HepG2 (cell line): ENCODE data around the gene FXYD1. TPM values are rescaled to one million over a fixed set of nuclear protein-coding genes. Genes with fewer than 3 reads are reported as not detected.

Source experiments
- BRCA1 ChIP-seq: sonication (generic); formaldehyde crosslinking; IDR thresholded peaks from 2 replicates; pipeline ENCODE4 v1.4.0; 2020; ENCODE audit warnings: missing genetic modification reagents
- ELF4 ChIP-seq: sonication (generic); formaldehyde crosslinking; IDR thresholded peaks from 2 replicates; pipeline ENCODE4 v1.5.0; 2020; ENCODE audit warnings: missing genetic modification reagents, mild to moderate bottlenecking, moderate library complexity, borderline replicate concordance
- KDM2A ChIP-seq: sonication (generic); formaldehyde crosslinking; IDR thresholded peaks from 2 replicates; pipeline ENCODE4 v1.4.0; 2020; ENCODE audit warnings: low read depth, missing genetic modification reagents, borderline replicate concordance
- MED8 ChIP-seq: sonication (generic); formaldehyde crosslinking; IDR thresholded peaks from 2 replicates; pipeline ENCODE4 v1.8.1; 2023; ENCODE audit warnings: mild to moderate bottlenecking, missing genetic modification reagents; ENCODE audit not compliant: insufficient replicate concordance
- SOX13 ChIP-seq, 3 experiments: fragments of 450-650 bp in 1 of 3; sonication (generic) in 1 of 3; formaldehyde crosslinking in 1 of 3; IDR thresholded peaks in 2 of 3; conservative IDR thresholded peaks in 1 of 3; 2 replicates each; pipeline versions ENCODE4 v1.5.0 to v1.6.1; 2016 to 2020; ENCODE audit warnings: antibody characterized with exemption in 1 of 3, mild to moderate bottlenecking in 1 of 3, missing compliant biosample characterization in 1 of 3, missing genetic modification reagents in 1 of 3, moderate library complexity in 1 of 3
- SOX6 ChIP-seq, 2 experiments: fragments of 450-650 bp in 1 of 2; sonication (generic) in 1 of 2; formaldehyde crosslinking in 1 of 2; IDR thresholded peaks; 2 replicates each; pipeline versions ENCODE4 v1.4.0 to v1.6.1; 2017 to 2020; ENCODE audit warnings: antibody characterized with exemption in 1 of 2, mild to moderate bottlenecking in 1 of 2, missing genetic modification reagents in 1 of 2
- SRSF9 ChIP-seq: fragments of 200-400 bp; formaldehyde crosslinking; IDR thresholded peaks from 2 replicates; pipeline ENCODE4 v1.6.1; 2018; ENCODE audit warnings: borderline replicate concordance, mild to moderate bottlenecking, low read depth, low read length; ENCODE audit not compliant: insufficient read depth, poor library complexity, severe bottlenecking
- YY1 ChIP-seq: IDR thresholded peaks from 2 replicates; pipeline ENCODE4 v1.6.1; 2011; ENCODE audit warnings: low read length, low read depth, moderate library complexity, mild to moderate bottlenecking; ENCODE audit not compliant: insufficient read depth, insufficient replicate concordance
- ZNF331 ChIP-seq: sonication (generic); formaldehyde crosslinking; IDR thresholded peaks from 2 replicates; pipeline ENCODE4 v1.4.0; 2020; ENCODE audit warnings: missing genetic modification reagents
- ZNF383 ChIP-seq: sonication (generic); formaldehyde crosslinking; IDR thresholded peaks from 2 replicates; pipeline ENCODE4 v1.4.0; 2020; ENCODE audit warnings: missing genetic modification reagents, mild to moderate bottlenecking, borderline replicate concordance
- ZNF644 ChIP-seq: IDR thresholded peaks from 2 replicates; pipeline ENCODE4 v1.6.1; 2016; ENCODE audit warnings: low read depth
- ZNF724P ChIP-seq: sonication (generic); formaldehyde crosslinking; IDR thresholded peaks from 2 replicates; pipeline ENCODE4 v1.8.0; 2022; ENCODE audit warnings: missing genetic modification reagents, borderline replicate concordance
- ZNF766 ChIP-seq: sonication (generic); formaldehyde crosslinking; IDR thresholded peaks from 2 replicates; pipeline ENCODE4 v1.5.0; 2020; ENCODE audit warnings: missing genetic modification reagents, borderline replicate concordance
- ZNF878 ChIP-seq: sonication (generic); formaldehyde crosslinking; IDR thresholded peaks from 2 replicates; pipeline ENCODE4 v1.8.1; 2023; ENCODE audit warnings: mild to moderate bottlenecking, missing genetic modification reagents, moderate library complexity
- polyA plus RNA-seq, 8 experiments: library from polyadenylated mRNA; depleted of rRNA in 3 of 8; stranded (reverse) in 7 of 8; unstranded in 1 of 8; fragments of >200 nt; fragmentation: Illumina TruSeq in 4 of 8; extraction: Trizol in 4 of 8; gene quantifications; 2 replicates each; pipeline versions ENCODE4 v1.2.1 to v1.2.3, GENCODE V29; 2011 to 2016; ENCODE audit warnings: low read depth in 4 of 8, missing spikeins in 1 of 8, mixed read lengths in 1 of 8; ENCODE audit not compliant: insufficient read depth in 1 of 8
- total RNA-seq, 5 experiments: library from RNA; depleted of rRNA; stranded (reverse); fragments of >200 nt; fragmentation: Illumina TruSeq; extraction: Trizol; gene quantifications; 2 replicates each; pipeline ENCODE4 v1.2.3, GENCODE V29; 2016; ENCODE audit warnings: low read depth in 1 of 5
- TF ChIP-seq, protein P1 (sequence below): sonication (generic); formaldehyde crosslinking; IDR thresholded peaks from 2 replicates; pipeline ENCODE4 v1.8.0; 2022; ENCODE audit warnings: missing genetic modification reagents, low read depth, mild to moderate bottlenecking, borderline replicate concordance
- TF ChIP-seq, protein P2 (sequence below): sonication (generic); formaldehyde crosslinking; conservative IDR thresholded peaks from 2 replicates; pipeline ENCODE4 v1.4.0; 2020; ENCODE audit warnings: missing genetic modification reagents
- TF ChIP-seq, protein P3 (sequence below): sonication (generic); formaldehyde crosslinking; IDR thresholded peaks from 2 replicates; pipeline ENCODE4 v1.4.0; 2020; ENCODE audit warnings: missing genetic modification reagents
- TF ChIP-seq, protein P4 (sequence below): sonication (generic); formaldehyde crosslinking; IDR thresholded peaks from 2 replicates; pipeline ENCODE4 v1.8.1; 2023; ENCODE audit warnings: missing genetic modification reagents, inconsistent platforms, borderline replicate concordance
- TF ChIP-seq, protein P5 (sequence below): IDR thresholded peaks from 2 replicates; pipeline ENCODE4 v1.6.1; 2016; ENCODE audit warnings: low read depth, control low read depth

Gene FXYD1
- total and polyA plus RNA-seq, 2 of the 13 experiments (the other 11 are each of a cell fraction or from before 2014, with no cell fraction given), result 31.2 TPM; not detected in 1

DNA sequence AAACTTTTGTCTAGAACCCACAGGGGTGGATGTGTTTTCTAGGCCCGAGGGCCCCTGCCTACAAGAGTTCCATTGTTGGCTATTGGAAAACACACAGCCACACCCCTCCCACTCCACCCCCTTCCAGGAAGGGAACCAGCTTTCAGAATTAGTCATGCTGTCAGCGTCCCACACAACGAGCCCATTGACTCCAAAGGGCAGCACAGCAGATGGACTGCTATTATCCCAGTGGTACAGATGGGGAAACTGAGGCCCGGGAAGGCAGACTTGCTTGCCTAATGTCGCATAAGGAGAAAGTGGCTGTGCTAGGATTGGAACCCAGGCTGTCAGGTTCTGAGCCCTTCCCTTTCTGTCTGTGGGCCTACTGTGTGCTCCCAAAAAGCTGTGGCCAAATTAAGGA lies 31.1 kb upstream of the FXYD1 start (continued):
- TF ChIP-seq, protein P1, sequence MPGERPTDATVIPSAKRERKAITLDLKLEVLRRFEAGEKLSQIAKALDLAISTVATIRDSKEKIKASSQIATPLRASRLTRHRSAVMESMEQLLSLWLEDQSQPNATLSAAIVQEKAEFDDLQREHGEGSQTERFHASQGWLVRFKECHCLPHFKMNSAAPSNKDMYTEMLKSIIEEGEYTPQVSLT (CRISPR knock-in tag), result no peak
- TF ChIP-seq ZNF331 (CRISPR knock-in tag), result 0 out of 2 replicates have a peak, but pooled peaks have one; percentile 35
- TF ChIP-seq, protein P2, sequence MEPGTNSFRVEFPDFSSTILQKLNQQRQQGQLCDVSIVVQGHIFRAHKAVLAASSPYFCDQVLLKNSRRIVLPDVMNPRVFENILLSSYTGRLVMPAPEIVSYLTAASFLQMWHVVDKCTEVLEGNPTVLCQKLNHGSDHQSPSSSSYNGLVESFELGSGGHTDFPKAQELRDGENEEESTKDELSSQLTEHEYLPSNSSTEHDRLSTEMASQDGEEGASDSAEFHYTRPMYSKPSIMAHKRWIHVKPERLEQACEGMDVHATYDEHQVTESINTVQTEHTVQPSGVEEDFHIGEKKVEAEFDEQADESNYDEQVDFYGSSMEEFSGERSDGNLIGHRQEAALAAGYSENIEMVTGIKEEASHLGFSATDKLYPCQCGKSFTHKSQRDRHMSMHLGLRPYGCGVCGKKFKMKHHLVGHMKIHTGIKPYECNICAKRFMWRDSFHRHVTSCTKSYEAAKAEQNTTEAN (CRISPR knock-in tag), result no peak
- TF ChIP-seq ZNF383 (CRISPR knock-in tag), result no peak
- TF ChIP-seq YY1, result no peak
- TF ChIP-seq SRSF9, result no peak
- TF ChIP-seq ELF4, result no peak
- no peak; the same call in 1 of the 2 replicates for TF ChIP-seq ZNF878
- TF ChIP-seq, protein P3, sequence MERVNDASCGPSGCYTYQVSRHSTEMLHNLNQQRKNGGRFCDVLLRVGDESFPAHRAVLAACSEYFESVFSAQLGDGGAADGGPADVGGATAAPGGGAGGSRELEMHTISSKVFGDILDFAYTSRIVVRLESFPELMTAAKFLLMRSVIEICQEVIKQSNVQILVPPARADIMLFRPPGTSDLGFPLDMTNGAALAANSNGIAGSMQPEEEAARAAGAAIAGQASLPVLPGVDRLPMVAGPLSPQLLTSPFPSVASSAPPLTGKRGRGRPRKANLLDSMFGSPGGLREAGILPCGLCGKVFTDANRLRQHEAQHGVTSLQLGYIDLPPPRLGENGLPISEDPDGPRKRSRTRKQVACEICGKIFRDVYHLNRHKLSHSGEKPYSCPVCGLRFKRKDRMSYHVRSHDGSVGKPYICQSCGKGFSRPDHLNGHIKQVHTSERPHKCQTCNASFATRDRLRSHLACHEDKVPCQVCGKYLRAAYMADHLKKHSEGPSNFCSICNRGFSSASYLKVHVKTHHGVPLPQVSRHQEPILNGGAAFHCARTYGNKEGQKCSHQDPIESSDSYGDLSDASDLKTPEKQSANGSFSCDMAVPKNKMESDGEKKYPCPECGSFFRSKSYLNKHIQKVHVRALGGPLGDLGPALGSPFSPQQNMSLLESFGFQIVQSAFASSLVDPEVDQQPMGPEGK, result peak; percentile 62; the same call in 1 of the 2 replicates
- TF ChIP-seq ZNF766 (CRISPR knock-in tag), result no peak
- no peak for TF ChIP-seq BRCA1 (CRISPR knock-in tag)
- TF ChIP-seq, protein P4, sequence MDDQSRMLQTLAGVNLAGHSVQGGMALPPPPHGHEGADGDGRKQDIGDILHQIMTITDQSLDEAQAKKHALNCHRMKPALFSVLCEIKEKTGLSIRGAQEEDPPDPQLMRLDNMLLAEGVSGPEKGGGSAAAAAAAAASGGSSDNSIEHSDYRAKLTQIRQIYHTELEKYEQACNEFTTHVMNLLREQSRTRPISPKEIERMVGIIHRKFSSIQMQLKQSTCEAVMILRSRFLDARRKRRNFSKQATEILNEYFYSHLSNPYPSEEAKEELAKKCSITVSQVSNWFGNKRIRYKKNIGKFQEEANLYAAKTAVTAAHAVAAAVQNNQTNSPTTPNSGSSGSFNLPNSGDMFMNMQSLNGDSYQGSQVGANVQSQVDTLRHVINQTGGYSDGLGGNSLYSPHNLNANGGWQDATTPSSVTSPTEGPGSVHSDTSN, result no peak
- no peak for TF ChIP-seq SOX6 (IDR thresholded peaks at IDR 0.05)
- peak; percentile 71 for TF ChIP-seq SOX6 (CRISPR knock-in tag; IDR thresholded peaks at IDR 0.05)
- no peak for TF ChIP-seq KDM2A (CRISPR knock-in tag)
- TF ChIP-seq ZNF644 (CRISPR knock-in tag), result peak; percentile 82
- no peak for TF ChIP-seq SOX13 (IDR thresholded peaks at IDR 0.05)
- peak in 1 of 2 experiments; percentile 88; a peak in 2 of 4 replicates for TF ChIP-seq SOX13 (CRISPR knock-in tag; conservative IDR thresholded peaks at IDR 0.05 in 1 of 2, IDR thresholded peaks at IDR 0.05 in 1 of 2)
- TF ChIP-seq MED8 (CRISPR knock-in tag), result no peak
- no peak for TF ChIP-seq ZNF724P (CRISPR knock-in tag)
- TF ChIP-seq, protein P5, sequence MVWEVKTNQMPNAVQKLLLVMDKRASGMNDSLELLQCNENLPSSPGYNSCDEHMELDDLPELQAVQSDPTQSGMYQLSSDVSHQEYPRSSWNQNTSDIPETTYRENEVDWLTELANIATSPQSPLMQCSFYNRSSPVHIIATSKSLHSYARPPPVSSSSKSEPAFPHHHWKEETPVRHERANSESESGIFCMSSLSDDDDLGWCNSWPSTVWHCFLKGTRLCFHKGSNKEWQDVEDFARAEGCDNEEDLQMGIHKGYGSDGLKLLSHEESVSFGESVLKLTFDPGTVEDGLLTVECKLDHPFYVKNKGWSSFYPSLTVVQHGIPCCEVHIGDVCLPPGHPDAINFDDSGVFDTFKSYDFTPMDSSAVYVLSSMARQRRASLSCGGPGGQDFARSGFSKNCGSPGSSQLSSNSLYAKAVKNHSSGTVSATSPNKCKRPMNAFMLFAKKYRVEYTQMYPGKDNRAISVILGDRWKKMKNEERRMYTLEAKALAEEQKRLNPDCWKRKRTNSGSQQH (CRISPR knock-in tag), result 0 out of 2 replicates have a peak, but pooled peaks have one; percentile 46
